HS-5 (cell line): ENCODE results near the gene RANBP1.

Source experiments
- DNase-seq: peaks from one replicate; pipeline ENCODE4 v3.0.0-alpha.2; 2012; ENCODE audit warnings: low read depth

Gene RANBP1

GRCh38 chr22:20125201-20126174 is 9.6 kb downstream of the RANBP1 start:
- no peak for DNase-seq

GRCh38 chr22:20126284-20127029 is 10.6 kb downstream of the RANBP1 start:
- DNase-seq: no peak

- DNase-seq: no peak
Measured at GRCh38 chr22:20127318-20127868, 11.5 kb downstream of the RANBP1 start.

GRCh38 chr22:20127869-20128618 is 12.1 kb downstream of the RANBP1 start:
- DNase-seq: no peak

GRCh38 chr22:20128619-20128901 is 12.7 kb downstream of the RANBP1 start:
- DNase-seq: no peak

GRCh38 chr22:20128902-20129746 is 13.2 kb downstream of the RANBP1 start:
- no peak for DNase-seq

GRCh38 chr22:20129747-20130014 is 13.8 kb downstream of the RANBP1 start:
- no peak for DNase-seq

- no peak for DNase-seq
Measured at GRCh38 chr22:20130319-20130718, 14.4 kb downstream of the RANBP1 start.

GRCh38 chr22:20130731-20131596 is 15.1 kb downstream of the RANBP1 start:
- no peak for DNase-seq

GRCh38 chr22:20131597-20131858 is 15.6 kb downstream of the RANBP1 start, which contains the start of gene ZDHHC8:
TSS of gene ZDHHC8 (plus strand) at chr22:20131804. CDS start at chr22:20131948, 144 bp downstream.
- no peak for DNase-seq

- no peak for DNase-seq
Measured at GRCh38 chr22:20131859-20132685, 16.2 kb downstream of the RANBP1 start.

- no peak for DNase-seq
Measured at GRCh38 chr22:20132686-20133246, 16.9 kb downstream of the RANBP1 start.

GRCh38 chr22:20133930-20134549 is 18.1 kb downstream of the RANBP1 start:
- DNase-seq: no peak

GRCh38 chr22:20135265-20135664 is 19.4 kb downstream of the RANBP1 start:
- DNase-seq: no peak

- no peak for DNase-seq
Measured at GRCh38 chr22:20135806-20136602, 20.1 kb downstream of the RANBP1 start.

GRCh38 chr22:20136603-20136873 is 20.6 kb downstream of the RANBP1 start:
- no peak for DNase-seq

GRCh38 chr22:20137113-20137512 is 21.2 kb downstream of the RANBP1 start:
- DNase-seq: no peak

- no peak for DNase-seq
Measured at GRCh38 chr22:20137671-20138416, 21.9 kb downstream of the RANBP1 start.
